SIG-M5 treated with dmso at 0.1 percent for 504 hours (cell line): ENCODE data around the gene ZNG1F.
"Not testable (repeated sequence)": the region's sequence is repeated elsewhere in the genome, so short reads cannot be mapped to it uniquely, and the experiment has no call there.

Experiments used
- DNase-seq: peaks from one replicate; lab custom pipeline; 2025; ENCODE audit not compliant: unreplicated experiment; lab: John Stamatoyannopoulos, UW

Gene ZNG1F

DNA sequence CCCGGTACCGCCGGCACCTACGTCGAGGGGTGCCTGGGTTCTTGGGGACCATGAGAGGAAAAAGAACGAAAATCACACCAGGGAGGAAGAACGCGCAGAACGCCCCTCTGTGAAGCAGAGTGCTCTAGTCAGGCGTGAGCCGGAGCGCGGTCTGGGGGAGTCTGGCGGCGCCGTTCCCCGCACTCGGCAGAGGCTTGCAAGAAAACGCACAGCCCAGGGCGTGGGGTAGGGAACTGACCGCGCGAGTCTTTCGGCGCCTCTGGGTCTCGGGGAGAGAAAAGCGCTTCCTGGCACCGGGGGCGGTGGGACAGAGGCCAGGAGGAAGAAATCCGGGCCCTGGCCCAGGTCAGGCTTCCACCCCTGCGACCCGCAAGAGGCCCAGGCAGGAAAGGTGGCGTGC lies 65.3 kb downstream of the ZNG1F start:
- DNase-seq, result not testable (repeated sequence)

DNA sequence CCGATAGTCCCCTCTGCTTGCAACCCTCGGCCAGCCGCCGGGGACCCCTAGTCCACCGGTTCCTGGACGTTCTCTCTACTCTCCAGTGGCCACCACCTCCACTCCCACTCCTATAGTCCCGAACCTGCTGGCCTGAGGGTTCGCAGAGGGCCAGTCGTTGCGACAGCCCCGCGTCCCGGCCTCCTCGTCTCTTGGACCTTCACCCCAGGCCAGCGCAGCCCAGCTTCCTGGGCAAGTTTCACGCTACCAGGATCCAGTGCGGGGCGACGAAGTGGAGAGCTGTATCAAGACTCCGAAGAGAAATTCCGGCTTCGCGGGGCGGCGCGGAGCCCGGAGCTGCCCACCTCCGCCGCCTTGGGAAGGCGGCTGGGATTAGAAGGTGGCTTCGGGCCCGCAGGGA lies 65.7 kb downstream of the ZNG1F start:
- DNase-seq, result not testable (repeated sequence)

DNA sequence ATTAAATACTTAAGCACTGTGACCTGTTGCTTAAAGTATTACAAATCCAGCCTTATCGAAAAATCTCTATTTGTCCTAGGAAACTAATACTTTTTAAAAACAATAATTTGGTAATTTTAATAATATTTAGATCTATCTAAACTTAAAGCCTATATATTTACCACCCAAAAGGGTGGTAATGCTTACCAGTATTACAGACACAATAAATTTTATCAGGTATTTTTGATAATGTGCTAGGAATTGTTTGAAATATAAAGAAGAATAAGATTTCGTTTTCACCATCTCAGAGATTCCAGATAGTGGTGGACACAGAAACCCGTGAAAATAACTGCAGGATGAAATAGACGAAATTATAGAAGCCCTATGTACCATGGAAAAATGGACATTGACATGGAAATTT lies 68.4 kb downstream of the ZNG1F start:
- DNase-seq, result not testable (repeated sequence)

DNA sequence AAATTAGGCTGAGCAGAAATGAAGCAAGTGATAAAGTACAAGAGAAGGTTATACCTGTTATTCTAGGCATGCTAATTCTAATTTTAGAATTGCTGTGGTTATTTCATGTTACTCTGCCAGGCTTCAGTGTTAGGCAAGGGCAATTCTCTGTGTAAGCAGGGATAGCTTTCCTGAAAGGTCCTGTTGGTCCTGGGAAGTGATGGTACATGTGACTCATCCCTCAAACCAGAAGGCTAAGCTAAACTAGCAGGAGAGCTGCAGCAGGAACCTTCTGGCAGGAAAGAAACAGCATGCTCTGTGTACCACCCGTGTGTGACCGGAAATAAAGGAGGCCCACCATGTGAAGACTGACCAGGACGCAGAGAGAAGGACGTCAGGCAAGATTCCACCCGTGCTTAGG lies 69.4 kb downstream of the ZNG1F start:
- not testable (repeated sequence) for DNase-seq

DNA sequence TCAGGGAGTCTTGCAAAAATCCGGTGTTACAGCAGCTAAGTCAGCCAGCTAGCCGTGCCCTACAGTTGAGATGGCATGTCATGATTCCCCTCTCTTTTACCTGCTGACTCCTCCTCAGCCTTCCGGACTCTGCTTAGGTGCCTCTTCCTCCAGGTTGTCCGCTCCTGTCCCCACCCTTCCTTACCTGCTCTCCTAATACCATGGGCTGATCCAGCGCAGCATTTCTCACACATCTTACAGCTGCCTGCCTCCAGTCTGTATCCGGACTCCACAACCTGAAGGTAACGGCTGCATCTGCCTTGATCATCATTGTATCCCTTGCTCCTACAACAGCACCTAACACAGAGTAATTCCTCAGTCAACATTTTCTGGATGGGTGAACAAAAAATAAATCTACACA lies 69.8 kb downstream of the ZNG1F start:
- DNase-seq, result not testable (repeated sequence)

DNA sequence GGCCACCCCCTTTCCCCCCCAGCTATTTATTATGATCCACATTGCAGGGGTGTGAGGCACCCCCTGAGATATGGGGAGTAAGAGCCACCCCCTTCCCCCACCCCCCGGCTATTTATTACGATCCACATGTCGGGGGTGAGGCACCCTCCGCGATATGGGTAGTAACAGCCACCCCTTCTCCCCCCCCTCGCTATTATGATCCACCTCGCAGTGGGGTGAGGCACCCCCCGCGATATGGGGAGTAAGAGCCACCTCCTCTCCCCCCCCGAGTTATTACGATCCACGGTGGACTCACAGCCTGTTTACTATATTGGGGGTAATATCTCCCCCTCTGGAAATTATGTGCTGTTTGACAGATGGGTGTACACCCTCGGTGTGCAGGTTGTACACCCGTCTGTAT lies 75.8 kb downstream of the ZNG1F start:
- not testable (repeated sequence) for DNase-seq

DNA sequence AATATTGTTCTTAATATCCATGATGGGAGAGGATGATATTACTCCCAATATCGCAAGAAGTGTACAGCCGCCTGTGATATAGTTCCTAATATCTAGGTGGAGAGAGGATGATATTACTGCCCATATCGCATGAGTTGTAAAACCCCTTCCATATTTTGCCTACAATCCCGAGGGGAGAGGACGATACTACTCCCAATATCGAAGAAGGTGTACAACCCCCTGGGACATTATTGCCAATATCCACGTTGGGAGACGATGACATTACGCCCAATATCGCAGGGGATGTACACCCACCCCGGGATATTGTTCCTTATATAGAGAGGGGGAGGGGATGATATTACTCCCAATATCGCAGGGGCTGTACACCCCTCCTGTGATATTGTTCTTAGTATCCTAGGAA lies 77.7 kb downstream of the ZNG1F start:
- not testable (repeated sequence) for DNase-seq

DNA sequence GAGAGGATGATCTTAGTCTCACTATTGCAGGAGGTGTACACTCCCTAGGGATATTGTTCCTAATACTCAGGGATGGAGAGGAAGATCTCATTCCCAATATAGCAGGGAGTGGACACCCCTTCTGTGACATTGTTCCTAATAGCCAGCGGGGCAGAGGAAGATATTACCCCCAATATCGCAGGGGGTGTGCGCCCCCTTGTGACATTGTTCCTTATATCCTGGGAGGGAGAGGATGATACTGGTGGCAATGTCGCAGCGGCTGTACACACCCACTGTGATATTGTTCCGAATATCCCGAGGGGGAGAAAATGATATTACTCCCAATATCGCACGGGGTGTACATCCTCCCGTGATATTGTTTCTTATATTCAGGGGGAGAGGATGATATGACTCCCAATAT lies 78.2 kb downstream of the ZNG1F start:
- DNase-seq, result not testable (repeated sequence)

DNA sequence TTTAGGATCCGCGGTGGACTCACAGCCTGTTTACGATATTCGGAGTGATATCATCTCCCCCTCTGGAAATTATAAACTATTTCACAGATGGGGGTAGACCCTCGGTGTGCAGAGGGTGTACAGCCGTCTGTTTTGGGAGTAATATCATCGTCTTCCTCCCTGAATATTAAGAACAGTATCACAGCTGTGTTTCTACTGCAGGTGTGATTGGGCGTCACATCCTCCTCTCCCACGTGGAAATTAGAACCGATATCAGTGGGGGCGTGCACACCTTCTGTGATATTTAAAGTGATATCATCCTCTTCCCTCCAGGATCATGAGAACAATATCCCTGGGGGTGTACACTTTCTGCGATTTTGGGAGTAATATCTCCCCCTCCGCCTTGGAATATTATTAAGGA lies 79.9 kb downstream of the ZNG1F start:
- not testable (repeated sequence) for DNase-seq

DNA sequence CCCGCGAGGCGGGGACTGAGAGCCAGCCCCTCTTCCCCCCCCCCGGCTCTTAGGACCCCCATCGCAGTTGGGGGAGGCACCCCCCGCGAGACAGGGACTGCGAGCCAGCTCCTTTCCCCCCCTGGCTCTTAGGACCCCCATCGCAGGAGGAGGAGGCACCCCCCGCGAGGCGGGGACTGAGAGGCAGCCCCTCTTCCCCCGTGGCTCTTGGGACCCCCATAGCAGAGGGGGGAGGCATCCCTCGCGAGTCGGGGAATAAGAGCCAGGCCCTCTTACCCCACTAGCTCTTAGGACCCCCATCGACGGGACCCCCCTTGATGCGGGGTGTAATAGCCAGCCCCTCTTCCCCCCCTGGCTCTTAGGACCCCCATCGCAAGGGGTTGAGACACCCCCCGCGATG lies 80.3 kb downstream of the ZNG1F start:
- not testable (repeated sequence) for DNase-seq

DNA sequence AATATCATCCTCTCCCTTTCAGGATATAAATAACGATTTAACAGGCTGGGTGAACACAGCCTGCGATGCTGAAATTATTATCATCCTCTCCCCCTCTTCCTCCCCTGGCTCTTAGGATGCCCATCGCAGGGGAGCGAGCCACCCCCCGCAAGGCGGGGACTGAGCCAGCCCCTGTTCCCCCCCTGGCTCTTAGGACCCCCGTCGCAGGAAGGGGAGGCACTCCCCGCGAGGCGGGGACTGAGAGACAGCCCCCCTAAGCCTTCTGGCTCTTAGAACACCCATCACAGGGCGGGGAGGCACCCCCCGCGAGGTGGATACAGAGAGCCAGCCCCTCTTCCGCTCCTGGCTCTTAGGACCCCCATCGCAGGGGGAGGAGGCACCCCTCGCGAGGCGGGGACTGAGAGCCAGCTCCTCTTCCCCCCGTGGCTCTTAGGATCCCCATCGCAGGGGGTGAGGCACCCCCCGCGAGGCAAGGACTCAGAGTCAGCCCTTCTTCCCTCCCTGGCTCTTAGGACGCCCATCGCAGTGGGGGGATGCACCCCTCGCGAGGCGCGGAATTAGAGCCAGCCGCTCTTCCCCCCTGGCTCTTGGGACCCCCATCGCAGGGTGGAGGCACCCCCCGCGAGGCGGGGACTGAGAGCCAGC lies 82.5 kb downstream of the ZNG1F start:
- not testable (repeated sequence) for DNase-seq

DNA sequence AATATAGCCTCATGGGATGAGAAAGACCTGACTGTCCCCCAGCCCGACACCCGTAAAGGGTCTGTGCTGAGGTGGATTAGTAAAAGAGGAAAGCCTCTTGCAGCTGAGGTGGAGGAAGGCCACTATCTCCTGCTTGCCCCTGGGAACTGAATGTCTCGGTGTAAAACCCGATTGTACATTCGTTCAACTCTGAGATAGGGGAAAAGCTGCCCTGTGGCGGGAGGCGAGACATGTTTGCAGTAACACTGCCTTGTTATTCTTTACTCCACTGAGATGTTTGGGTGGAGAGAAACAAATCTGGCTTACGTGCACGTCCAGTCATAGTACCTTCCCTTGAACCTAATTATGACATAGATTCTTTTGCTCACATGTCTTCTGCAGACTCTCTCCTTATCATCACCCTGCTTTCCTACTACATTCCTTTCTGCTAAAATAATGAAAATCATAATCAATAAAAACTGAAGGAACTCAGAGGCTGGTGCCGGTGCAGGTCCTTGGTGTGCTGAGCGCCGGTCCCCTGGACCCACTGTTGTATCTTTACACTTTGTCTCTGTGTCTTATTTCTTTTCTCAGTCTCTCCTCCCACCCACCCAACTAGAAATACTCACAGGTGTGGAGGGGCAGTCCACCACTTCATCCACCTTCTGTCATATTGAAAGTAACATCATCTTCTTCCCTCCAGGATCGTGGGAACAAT lies 83.4 kb downstream of the ZNG1F start:
- DNase-seq, result not testable (repeated sequence)

DNA sequence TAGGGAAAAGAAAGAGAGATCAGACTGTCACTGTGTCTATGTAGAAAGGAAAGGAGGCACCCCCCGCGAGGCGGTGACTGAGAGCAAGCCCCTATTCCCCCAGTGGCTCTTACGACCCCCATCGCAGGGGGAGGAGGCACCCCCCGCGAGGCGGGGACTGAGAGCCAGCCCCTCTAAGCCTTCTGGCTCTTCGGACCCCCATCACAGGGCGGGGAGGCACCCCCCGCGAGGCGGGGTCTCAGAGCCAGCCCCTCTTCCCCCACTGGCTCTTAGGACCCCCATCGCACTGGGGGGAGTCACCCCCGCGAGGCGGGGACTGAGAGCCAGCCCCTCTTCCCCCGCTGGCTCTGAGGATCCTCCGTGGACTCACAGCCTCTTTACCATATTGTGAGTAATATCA lies 84.6 kb downstream of the ZNG1F start:
- not testable (repeated sequence) for DNase-seq

DNA sequence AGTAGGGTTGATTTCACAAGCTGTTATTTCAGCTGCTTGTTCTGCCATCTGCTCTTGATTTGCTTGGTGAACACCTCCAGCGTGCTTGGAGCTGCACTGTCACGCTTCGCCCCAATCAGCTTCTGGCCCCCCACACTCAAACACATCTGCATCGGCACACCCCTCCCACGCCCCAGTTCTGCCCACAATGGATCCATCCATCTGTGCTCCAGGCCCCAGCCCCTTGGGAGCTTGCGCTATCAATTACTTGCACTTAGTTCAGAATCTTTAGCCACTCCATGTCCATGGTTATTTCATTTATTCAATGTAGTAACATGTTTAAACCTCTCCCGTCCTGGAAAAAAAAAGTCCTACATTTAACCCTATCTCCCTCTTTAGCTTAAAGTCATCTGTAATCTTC lies 88.6 kb downstream of the ZNG1F start:
- DNase-seq, result not testable (repeated sequence)

DNA sequence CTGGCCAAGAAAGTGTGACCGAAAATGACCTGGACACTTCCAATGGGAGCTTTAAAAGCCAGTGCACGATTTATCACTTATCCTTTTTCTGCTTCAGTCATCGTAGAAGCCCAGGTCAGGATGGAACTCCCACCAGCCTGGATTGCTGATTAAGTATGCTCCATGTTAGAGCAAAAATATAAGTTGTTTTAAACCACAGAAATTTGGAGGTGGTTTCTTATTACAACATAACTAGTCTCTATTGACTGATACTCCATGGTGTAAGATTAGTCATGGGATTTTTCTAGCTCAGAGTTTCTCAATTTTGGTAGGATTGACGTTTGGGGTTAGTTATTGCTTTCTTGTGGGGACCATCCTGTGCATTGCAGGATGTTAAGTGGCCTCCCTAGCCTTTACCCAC lies 90.4 kb downstream of the ZNG1F start:
- not testable (repeated sequence) for DNase-seq

DNA sequence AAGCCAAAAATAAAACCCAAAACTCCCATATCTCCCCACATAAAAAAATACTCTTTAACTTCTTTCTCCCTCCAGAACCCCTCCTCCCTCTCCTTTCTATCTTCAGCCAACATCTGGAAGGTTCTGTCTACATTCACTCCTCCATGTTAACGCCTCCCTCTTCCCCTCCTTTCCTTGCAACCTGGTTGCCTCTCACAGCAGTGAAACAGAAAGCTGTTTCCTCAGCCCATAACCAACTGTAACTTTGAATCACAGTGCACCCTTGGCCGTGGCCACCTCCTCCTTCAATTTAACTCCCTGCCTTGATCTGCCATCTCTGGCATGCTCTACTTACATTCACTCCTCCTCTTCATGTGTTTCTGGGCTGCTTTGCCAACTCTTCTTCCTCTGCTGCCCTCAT lies 94.1 kb downstream of the ZNG1F start:
- DNase-seq, result not testable (repeated sequence)

DNA sequence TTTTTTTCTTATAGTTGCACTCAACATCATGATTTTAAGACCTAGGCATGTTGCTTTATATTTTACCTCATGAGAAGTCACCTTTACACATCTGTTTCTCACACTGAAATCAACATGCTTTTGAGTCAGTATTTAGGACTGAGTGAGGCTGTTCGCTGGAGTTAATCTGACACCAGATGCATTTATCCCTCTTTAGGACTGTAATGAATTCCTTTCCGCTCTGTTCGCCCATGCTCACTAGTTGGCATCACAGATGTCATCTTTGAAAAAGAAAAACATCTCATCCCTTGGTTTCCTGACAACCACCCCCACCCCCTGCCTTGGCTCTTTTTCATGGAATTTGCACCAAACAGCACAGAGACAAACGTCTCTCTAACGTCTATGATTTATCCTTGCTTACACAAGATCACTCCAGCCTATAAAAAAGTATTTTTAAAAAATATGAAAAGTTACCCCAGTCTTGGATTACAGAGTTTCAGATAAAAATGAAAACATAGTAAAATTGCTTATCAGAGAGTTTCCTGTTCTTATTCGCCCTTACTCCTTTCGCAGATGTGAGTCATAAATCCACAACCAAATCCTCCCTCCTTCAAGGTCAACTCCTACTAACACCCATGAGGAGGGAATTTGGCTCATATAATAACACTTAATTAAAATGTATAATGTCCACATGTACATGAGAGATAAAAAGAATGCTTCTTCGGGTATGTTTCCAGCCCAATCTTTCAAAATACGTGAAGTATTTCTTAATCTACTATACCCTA lies 94.9 kb downstream of the ZNG1F start:
- DNase-seq, result not testable (repeated sequence)

DNA sequence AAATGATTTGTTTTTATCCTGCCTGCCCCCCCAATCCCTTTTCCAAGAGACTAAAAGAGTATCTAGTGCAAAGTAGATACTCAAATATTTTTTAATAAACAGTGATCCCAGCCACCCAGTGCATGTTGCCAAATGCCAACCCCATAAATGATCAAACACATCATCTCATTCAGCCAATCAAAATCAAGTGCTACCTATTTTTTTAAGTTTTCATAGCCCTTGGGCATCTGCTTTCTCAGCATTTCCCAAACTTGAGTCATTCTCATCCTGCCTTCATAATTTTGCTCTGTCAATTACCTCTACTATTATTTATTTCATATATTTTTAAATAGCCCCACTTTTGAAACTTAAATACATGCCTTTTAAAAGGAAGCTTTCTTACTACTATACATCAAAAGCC lies 98.2 kb downstream of the ZNG1F start:
- DNase-seq, result not testable (repeated sequence)

DNA sequence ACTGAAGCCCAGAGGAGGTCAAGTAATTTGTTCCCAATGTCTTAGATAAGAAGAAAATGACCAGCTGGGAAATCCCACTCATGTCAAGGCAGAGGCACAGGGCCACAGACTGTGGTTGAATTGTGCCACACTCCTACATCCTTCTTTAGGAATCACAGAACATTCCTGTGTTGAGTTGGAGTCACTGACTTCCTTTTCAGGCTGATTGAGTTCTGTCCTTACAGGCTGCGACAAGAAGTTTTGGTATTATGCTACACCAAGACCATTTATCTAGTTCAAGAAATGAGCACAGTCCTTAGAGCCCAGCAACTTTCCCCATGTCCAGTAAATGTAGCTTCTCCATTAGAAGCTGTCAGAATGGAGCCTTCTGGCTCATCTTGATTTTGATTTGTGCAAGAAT lies 98.7 kb downstream of the ZNG1F start:
- DNase-seq, result not testable (repeated sequence)

DNA sequence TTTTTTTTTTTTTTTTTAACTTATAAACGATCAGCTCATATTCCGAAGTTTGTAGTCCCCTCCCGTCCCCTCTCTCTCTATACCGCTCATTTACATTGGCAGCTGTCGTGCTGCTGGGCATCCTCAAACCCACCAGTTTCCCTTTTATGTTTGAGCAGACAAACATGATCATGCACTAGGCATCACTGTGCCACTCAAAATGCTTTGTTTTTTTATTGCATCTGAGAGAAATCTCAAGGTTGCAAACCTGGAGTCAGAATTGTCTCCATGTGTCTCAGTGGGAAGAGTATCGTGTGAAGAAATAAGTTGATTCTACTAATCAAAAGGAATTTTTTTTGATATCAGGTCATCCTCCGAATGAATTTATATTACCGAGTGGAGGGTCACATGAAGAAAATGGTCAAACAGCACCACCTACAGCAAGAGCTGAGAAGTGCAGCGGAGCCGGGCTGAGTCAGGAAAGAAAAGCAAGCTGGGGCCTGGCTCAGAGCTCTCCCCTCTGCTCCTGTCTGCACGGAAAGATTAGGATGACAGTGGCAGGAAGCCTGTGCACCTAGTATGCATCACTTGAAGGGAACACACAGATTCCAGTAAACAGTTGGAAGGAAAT lies 100.6 kb downstream of the ZNG1F start:
- DNase-seq, result not testable (repeated sequence)

DNA sequence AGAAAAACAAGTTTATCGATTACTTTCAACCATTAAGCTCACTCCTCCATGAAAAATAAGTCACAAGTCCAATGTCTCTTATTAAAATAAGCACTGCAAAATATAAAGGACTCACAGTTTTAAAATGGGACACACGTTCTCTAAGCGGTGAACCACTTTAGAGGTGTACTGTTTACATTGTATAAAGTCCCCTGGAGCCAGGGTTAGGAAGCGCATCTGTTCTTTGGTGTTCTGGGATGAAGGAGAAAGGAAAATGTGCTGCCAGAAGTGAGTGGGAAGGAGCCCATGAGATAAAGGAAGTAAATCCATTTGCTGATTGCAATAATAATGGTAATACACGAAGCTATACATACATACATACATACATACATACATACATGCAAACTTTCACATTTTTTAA lies 101.2 kb downstream of the ZNG1F start:
- DNase-seq, result not testable (repeated sequence)
